GM12892 (cell line): Measurements from ENCODE around the gene TMEM235.

ENCODE experiments used
- POLR2A ChIP-seq: IDR thresholded peaks from 2 replicates; pipeline ENCODE4 v1.6.1; 2011; ENCODE audit warnings: low read depth, low read length, control low read depth
- POLR2AphosphoS5 ChIP-seq: IDR thresholded peaks from 2 replicates; pipeline ENCODE4 v1.6.1; 2011; ENCODE audit warnings: low read depth, low read length, control low read depth

GRCh38 chr17:78240839-78241238 is 9.4 kb downstream of the TMEM235 start:
- no peak for TF ChIP-seq POLR2A
- no peak for TF ChIP-seq POLR2AphosphoS5
